Activated T-helper 1 cell treated with anti-CD3 and anti-CD28 coated beads, Interleukin-12 subunit alpha, Interleukin-12 subunit beta, Interleukin-2, Interleukin-4 antibody, amounts not matched to agents 30 ng/mL and 10 ng/mL and 1 ng/mL, durations not matched to agents 14 hours and 24 hours and 36 hours (primary cell): ENCODE results near the gene TSPAN18. TPM values are rescaled to one million over a fixed set of nuclear protein-coding genes. Genes with fewer than 3 reads are reported as not detected.
A peak's percentile ranks its signal among the peaks of the same experiment; 100 is the strongest.

Source experiments
- DNase-seq: peaks from one replicate; pipeline ENCODE4 v3.0.0; 2021; ENCODE audit warnings: low spot score
- H3K27ac Mint-ChIP-seq: one replicate; pipeline ENCODE4 v1.8.0; 2021; ENCODE audit warnings: mild to moderate bottlenecking, mixed read lengths
- H3K27me3 Mint-ChIP-seq: one replicate; pipeline ENCODE4 v1.8.0; 2022; ENCODE audit warnings: mild to moderate bottlenecking, moderate library complexity, mixed read lengths; ENCODE audit not compliant: insufficient read depth
- H3K36me3 Mint-ChIP-seq: one replicate; pipeline ENCODE4 v1.8.0; 2021; ENCODE audit warnings: low read depth, mixed read lengths
- H3K4me1 Mint-ChIP-seq: one replicate; pipeline ENCODE4 v1.8.0; 2021; ENCODE audit warnings: low read depth, mixed read lengths
- H3K4me3 Mint-ChIP-seq: one replicate; pipeline ENCODE4 v1.8.0; 2021; ENCODE audit warnings: mild to moderate bottlenecking, moderate library complexity, mixed read lengths
- H3K9me3 Mint-ChIP-seq: one replicate; pipeline ENCODE4 v1.8.0; 2021; ENCODE audit warnings: mixed read lengths
- intact Hi-C: fragments of 100-400 bp; cut with micrococcal nuclease; formaldehyde crosslinking; loops from one replicate; pipeline ENCODE4 v1.15.1; 2024
- total RNA-seq: library from RNA; stranded (reverse); gene quantifications from 2 replicates; pipeline ENCODE4 v1.2.3, GENCODE V29; 2022

TSPAN18 gene
- total RNA-seq, 1 donor from 2014 or later = 1.7 TPM

DNA sequence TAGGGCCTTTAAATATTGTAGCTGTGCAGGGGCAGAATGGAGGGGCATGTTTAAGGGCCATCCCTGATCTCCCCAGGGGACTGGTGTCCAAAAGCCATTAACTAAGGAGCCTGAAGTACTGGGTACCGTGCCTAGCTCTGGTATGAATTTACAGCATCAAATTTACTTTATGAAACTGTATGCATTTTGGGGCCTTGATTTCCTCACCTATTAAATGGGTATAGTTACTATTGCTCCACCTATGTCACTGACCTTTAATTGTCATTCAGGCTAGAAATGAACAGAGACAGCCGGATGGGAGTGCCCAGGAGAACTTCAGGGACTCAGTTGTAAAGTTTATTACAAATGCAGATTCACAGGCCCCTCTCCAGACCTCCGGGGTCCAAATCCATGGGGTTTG lies 235.7 kb downstream of the TSPAN18 start:
- no peaks in the 10 kb centered on the region for H3K4me1 Mint-ChIP-seq
- intact Hi-C loops = no loop called here
- DNase-seq = no peak
- H3K27ac Mint-ChIP-seq = no peak overlapping the region
- H3K4me3 Mint-ChIP-seq = no peak overlapping the region
- peaks cover 3% of the 10 kb centered on the region for H3K27me3 Mint-ChIP-seq
- no peaks in the 10 kb centered on the region for H3K9me3 Mint-ChIP-seq
- no peaks in the 10 kb centered on the region for H3K36me3 Mint-ChIP-seq

- Mint-ChIP-seq H3K9me3 (no peaks in the 10 kb centered on the region), H3K4me1 (no peaks in the 10 kb centered on the region), H3K36me3 (no peaks in the 10 kb centered on the region), H3K4me3 (no peak overlapping the region), H3K27me3 (peaks cover 3% of the 10 kb centered on the region), H3K27ac (no peak overlapping the region)
- no peak for DNase-seq
- intact Hi-C loops = no loop called here
Measured at GRCh38 chr11:44963136-44963535, 236.4 kb downstream of the TSPAN18 start.

- H3K4me1 Mint-ChIP-seq = no peaks in the 10 kb centered on the region
- peaks cover 3% of the 10 kb centered on the region for H3K27me3 Mint-ChIP-seq
- H3K36me3 Mint-ChIP-seq = no peaks in the 10 kb centered on the region
- DNase-seq = no peak
- H3K4me3 Mint-ChIP-seq = no peak overlapping the region
- no peaks in the 10 kb centered on the region for H3K9me3 Mint-ChIP-seq
- no peak overlapping the region for H3K27ac Mint-ChIP-seq
- intact Hi-C loops = no loop called here
Measured at GRCh38 chr11:44963948-44964347, 237.2 kb downstream of the TSPAN18 start.

GRCh38 chr11:44964526-44965209 lies 237.9 kb downstream of the TSPAN18 start:
- H3K27me3 Mint-ChIP-seq = no peaks in the 10 kb centered on the region
- H3K4me3 Mint-ChIP-seq = no peak overlapping the region
- no peaks in the 10 kb centered on the region for H3K9me3 Mint-ChIP-seq
- no peak overlapping the region for H3K27ac Mint-ChIP-seq
- no peaks in the 10 kb centered on the region for H3K4me1 Mint-ChIP-seq
- intact Hi-C loops = no loop called here
- DNase-seq = no peak
- H3K36me3 Mint-ChIP-seq = no peaks in the 10 kb centered on the region

DNA sequence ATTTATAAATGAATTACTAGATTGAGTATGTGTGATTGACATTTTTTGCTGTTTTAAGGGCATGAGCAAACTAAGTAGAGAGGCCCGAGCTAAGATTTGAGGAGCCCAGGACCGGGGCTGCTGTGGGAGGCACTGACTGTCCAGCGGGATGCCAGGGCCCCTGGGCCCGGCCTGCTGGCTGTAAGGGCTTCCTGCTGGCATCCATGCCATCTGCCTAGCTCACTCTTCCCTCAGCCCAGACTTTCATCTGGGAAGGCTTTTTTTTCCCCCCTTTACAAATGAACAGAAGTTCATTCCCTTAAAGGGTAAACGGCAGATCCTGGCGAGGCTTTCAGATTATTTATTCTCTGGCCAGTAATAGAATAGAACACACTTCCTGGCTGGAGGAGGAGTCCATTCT lies 239.9 kb downstream of the TSPAN18 start:
- Mint-ChIP-seq H3K27ac (no peak overlapping the region), H3K4me1 (no peaks in the 10 kb centered on the region), H3K4me3 (no peak overlapping the region), H3K9me3 (no peaks in the 10 kb centered on the region), H3K36me3 (no peaks in the 10 kb centered on the region), H3K27me3 (no peaks in the 10 kb centered on the region)
- DNase-seq = no peak
- intact Hi-C loops = no loop called here

DNA sequence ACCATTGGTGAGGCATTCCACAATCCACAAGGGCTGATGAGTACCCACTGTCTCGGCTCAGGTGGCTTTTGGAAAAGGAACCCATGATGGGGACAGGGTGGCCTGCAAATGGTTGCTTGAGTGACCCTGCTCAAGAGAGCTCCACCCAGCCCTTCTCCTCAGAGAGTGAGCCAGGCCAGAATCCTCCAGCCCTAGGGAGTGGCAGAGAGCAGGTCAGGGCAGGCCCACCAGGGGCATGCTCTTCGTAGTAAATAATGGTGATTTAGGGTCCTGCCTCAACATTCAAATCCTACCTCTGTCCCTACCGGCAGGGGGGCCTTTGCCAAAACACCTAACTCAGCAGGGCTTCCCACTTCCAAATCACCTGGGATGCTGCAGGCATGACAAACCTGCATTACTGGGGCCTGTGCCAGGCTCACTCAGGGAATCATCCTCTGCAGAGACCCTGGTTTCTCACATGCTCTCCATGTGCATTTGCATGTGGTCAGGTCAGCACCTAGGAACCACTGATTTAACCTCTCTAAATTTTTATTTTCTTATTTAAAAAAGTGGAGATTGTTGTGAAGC lies 241.3 kb downstream of the TSPAN18 start:
- no peaks in the 10 kb centered on the region for H3K27me3 Mint-ChIP-seq
- H3K36me3 Mint-ChIP-seq = no peaks in the 10 kb centered on the region
- H3K27ac Mint-ChIP-seq = no peak overlapping the region
- no peaks in the 10 kb centered on the region for H3K4me1 Mint-ChIP-seq
- no peak overlapping the region for H3K4me3 Mint-ChIP-seq
- intact Hi-C loops = no loop called here
- DNase-seq = no peak
- H3K9me3 Mint-ChIP-seq = no peaks in the 10 kb centered on the region

DNA sequence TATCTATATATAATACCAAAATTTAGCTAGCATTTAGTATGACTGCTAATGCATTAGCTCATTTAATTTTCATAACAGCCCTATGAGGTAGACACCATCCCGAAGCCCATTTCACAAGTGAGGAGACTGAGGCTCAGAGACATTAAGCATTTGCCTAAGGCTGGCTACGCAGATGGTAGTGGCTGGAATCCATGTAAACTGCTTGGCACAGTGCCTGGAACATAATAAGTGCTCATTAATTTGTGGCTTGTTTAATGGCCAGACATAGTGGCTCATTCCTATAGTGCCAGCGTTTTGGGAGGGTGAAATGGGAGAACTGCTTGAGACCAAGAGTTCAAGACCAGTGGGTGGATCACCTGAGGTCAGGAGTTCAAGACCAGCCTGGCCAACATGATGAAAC lies 241.7 kb downstream of the TSPAN18 start:
- Mint-ChIP-seq H3K27ac (no peak overlapping the region), H3K36me3 (no peaks in the 10 kb centered on the region), H3K27me3 (no peaks in the 10 kb centered on the region), H3K4me1 (no peaks in the 10 kb centered on the region), H3K9me3 (no peaks in the 10 kb centered on the region), H3K4me3 (no peak overlapping the region)
- intact Hi-C loops = no loop called here
- no peak for DNase-seq

DNA sequence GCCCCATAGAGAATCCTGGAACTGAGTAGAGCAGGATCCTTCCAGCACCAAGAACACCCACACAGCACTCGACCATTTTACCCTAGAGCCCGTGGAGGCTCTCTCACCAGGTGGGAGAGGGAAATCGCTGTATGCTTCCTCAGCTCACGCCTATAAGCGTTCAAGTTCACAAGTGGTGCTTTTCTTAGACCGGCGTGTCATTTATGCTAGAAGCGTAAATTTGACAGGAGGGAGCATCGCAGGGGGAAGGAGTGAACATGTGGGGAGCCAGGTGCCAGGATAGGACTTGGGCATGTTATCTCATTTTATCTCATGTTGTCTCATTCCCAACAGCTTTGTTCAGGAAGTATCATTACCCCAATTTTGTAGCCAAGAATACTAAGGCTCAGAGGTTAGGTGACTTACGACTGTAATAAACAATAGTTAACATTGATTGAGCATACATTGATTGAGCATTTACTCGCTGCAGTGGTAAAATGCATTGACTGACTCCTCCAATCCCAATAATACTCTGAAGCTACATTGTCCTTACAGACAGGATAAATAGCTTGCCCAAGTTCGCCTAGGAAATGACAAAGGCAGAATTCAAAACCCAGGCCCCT lies 243.0 kb downstream of the TSPAN18 start:
- DNase-seq = no peak
- Mint-ChIP-seq H3K27ac (no peak overlapping the region), H3K9me3 (no peaks in the 10 kb centered on the region), H3K4me1 (no peaks in the 10 kb centered on the region), H3K36me3 (no peaks in the 10 kb centered on the region), H3K4me3 (no peak overlapping the region), H3K27me3 (no peaks in the 10 kb centered on the region)
- intact Hi-C loops = no loop called here

GRCh38 chr11:44970293-44970692 lies 243.5 kb downstream of the TSPAN18 start:
- Mint-ChIP-seq H3K4me1 (no peaks in the 10 kb centered on the region), H3K4me3 (no peak overlapping the region), H3K9me3 (no peaks in the 10 kb centered on the region), H3K27ac (no peak overlapping the region), H3K27me3 (peaks cover under 1% of the 10 kb centered on the region), H3K36me3 (no peaks in the 10 kb centered on the region)
- no peak for DNase-seq
- intact Hi-C loops = no loop called here

- intact Hi-C loops = no loop called here
- peaks cover 2% of the 10 kb centered on the region for H3K27me3 Mint-ChIP-seq
- H3K4me3 Mint-ChIP-seq = no peak overlapping the region
Measured at GRCh38 chr11:44971185-44971584, 244.4 kb downstream of the TSPAN18 start.

DNA sequence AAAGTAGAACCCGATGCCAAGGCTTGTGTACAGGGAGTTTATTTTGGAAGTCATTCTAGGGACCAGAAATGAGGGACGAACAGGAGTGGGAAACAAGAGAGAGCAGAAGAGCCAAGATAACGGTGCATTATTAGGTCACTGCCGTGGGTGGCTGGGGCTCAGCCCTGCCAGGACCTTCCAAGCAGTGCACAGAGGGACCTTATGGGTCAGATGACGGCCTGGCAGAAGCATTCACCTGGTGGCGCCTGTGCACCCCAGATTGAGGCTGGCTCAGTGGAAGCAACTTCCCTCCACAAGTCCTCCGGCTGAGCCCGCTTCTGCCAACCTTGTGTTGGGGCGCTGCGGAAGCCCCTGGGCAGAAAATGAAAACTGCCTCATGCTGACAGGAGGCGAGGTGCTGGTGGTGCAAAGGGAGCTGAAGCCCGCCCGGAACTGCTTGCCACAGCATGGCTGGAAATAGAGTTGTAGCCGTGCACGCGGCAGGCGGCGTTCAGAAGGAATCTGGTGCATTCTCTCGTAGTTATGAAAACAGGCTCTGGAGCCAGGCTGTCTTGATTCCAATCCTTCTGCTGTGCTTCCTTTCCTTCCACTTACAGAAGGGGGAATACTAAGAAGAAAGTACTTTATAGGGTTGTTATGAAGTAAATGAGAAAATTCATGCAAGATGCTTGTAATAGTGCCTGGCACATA lies 246.1 kb downstream of the TSPAN18 start:
- H3K4me3 Mint-ChIP-seq = no peak overlapping the region
- intact Hi-C loops = no loop called here

More at GRCh38 chr11:44971185-44971584, 244.4 kb downstream of the TSPAN18 start:
- Mint-ChIP-seq H3K4me1 (no peaks in the 10 kb centered on the region), H3K9me3 (no peaks in the 10 kb centered on the region), H3K36me3 (no peaks in the 10 kb centered on the region), H3K27ac (no peak overlapping the region)
- DNase-seq = no peak

GRCh38 chr11:44973632-44974401 lies 247.1 kb downstream of the TSPAN18 start:
- DNase-seq = no peak

More for the DNA sequence above, 246.1 kb downstream of the TSPAN18 start:
- peak overlapping the region; percentile 53 for H3K27ac Mint-ChIP-seq
- no peak for DNase-seq
- H3K4me1 Mint-ChIP-seq = peaks cover 4% of the 10 kb centered on the region
- H3K27me3 Mint-ChIP-seq = peaks cover 2% of the 10 kb centered on the region
- no peaks in the 10 kb centered on the region for H3K36me3 Mint-ChIP-seq
- no peaks in the 10 kb centered on the region for H3K9me3 Mint-ChIP-seq

More at GRCh38 chr11:44973632-44974401, 247.1 kb downstream of the TSPAN18 start:
- peaks cover 2% of the 10 kb centered on the region for H3K27me3 Mint-ChIP-seq
- peaks cover 4% of the 10 kb centered on the region for H3K4me1 Mint-ChIP-seq
- H3K9me3 Mint-ChIP-seq = no peaks in the 10 kb centered on the region
- H3K27ac Mint-ChIP-seq = no peak overlapping the region
- no peak overlapping the region for H3K4me3 Mint-ChIP-seq
- no peaks in the 10 kb centered on the region for H3K36me3 Mint-ChIP-seq
- intact Hi-C loops = no loop called here
